KMS-11 (cell line): ENCODE measurements around the gene NR2E1.

ENCODE experiments used
- H2AFZ ChIP-seq: fragments of 200-600 bp; sonication (generic); 2 replicates; pipeline ENCODE4 v1.6.1; 2016; ENCODE audit warnings: antibody characterized with exemption, mixed run types, low read depth
- H3K27ac ChIP-seq: fragments of 200-600 bp; sonication (generic); 2 replicates; pipeline ENCODE4 v1.6.1; 2016; ENCODE audit warnings: mild to moderate bottlenecking, mixed run types
- H3K27me3 ChIP-seq: fragments of 200-600 bp; sonication (generic); 2 replicates; pipeline ENCODE4 v1.6.1; 2017; ENCODE audit warnings: mild to moderate bottlenecking, low read depth, mixed run types, moderate library complexity; ENCODE audit not compliant: insufficient read depth
- H3K36me3 ChIP-seq: fragments of 200-600 bp; sonication (generic); 2 replicates; pipeline ENCODE4 v1.6.1; 2017; ENCODE audit warnings: mild to moderate bottlenecking, mixed run types; ENCODE audit not compliant: insufficient read depth
- H3K4me1 ChIP-seq: fragments of 200-600 bp; sonication (generic); 2 replicates; pipeline ENCODE4 v1.6.1; 2016; ENCODE audit warnings: mild to moderate bottlenecking, low read depth, mixed run types; ENCODE audit not compliant: poor library complexity, severe bottlenecking
- H3K4me2 ChIP-seq: fragments of 200-600 bp; sonication (generic); 2 replicates; pipeline ENCODE4 v1.7.0; 2016; ENCODE audit warnings: mild to moderate bottlenecking, mixed run types
- H3K4me3 ChIP-seq: fragments of 200-600 bp; sonication (generic); IDR thresholded peaks from 2 replicates; pipeline ENCODE4 v1.6.1; 2017; ENCODE audit warnings: low read depth, low read length, mixed read lengths; ENCODE audit not compliant: insufficient read depth
- H3K79me2 ChIP-seq: fragments of 200-600 bp; sonication (generic); 2 replicates; pipeline ENCODE4 v1.6.1; 2016; ENCODE audit warnings: low read depth, mixed run types; ENCODE audit not compliant: insufficient read depth
- H3K9ac ChIP-seq: fragments of 200-600 bp; sonication (generic); 2 replicates; pipeline ENCODE4 v1.6.1; 2016; ENCODE audit warnings: mild to moderate bottlenecking, mixed run types
- H4K20me1 ChIP-seq: fragments of 200-600 bp; sonication (generic); 2 replicates; pipeline ENCODE4 v1.6.1; 2016; ENCODE audit warnings: mild to moderate bottlenecking, mixed run types; ENCODE audit not compliant: insufficient read depth
- CTCF ChIP-seq: fragments of 200-600 bp; sonication (generic); conservative IDR thresholded peaks from 2 replicates; pipeline ENCODE4 v1.6.1; 2017; ENCODE audit warnings: low read depth, mild to moderate bottlenecking, antibody characterized with exemption, low read length, moderate library complexity, mixed read lengths

NR2E1 gene

GRCh38 chr6:108134213-108134970 lies 31.4 kb upstream of the NR2E1 start:
- no peaks in the 10 kb centered on the region for H3K27me3 ChIP-seq
- H3K27ac ChIP-seq, result no peak overlapping the region
- TF ChIP-seq CTCF, result no peak
- no peak overlapping the region for H2AFZ ChIP-seq
- H3K4me1 ChIP-seq, result no peaks in the 10 kb centered on the region
- H3K4me2 ChIP-seq, result no peak overlapping the region
- no peaks in the 10 kb centered on the region for H3K79me2 ChIP-seq
- no peak overlapping the region for H3K4me3 ChIP-seq
- H3K9ac ChIP-seq, result no peak overlapping the region
- H3K36me3 ChIP-seq, result no peaks in the 10 kb centered on the region
- H4K20me1 ChIP-seq, result no peaks in the 10 kb centered on the region

GRCh38 chr6:108142240-108142639 lies 23.6 kb upstream of the NR2E1 start:
- H4K20me1 ChIP-seq, result no peaks in the 10 kb centered on the region
- H2AFZ ChIP-seq, result no peak overlapping the region
- no peak for TF ChIP-seq CTCF

GRCh38 chr6:108145639-108146038 lies 20.2 kb upstream of the NR2E1 start:
- H3K27ac ChIP-seq, result no peak overlapping the region
- H3K4me2 ChIP-seq, result no peak overlapping the region
- no peak overlapping the region for H2AFZ ChIP-seq
- H4K20me1 ChIP-seq, result no peaks in the 10 kb centered on the region
- H3K27me3 ChIP-seq, result no peaks in the 10 kb centered on the region
- H3K79me2 ChIP-seq, result no peaks in the 10 kb centered on the region
- no peaks in the 10 kb centered on the region for H3K4me1 ChIP-seq
- no peak overlapping the region for H3K9ac ChIP-seq
- H3K36me3 ChIP-seq, result no peaks in the 10 kb centered on the region
- no peak overlapping the region for H3K4me3 ChIP-seq
- TF ChIP-seq CTCF, result no peak

More at GRCh38 chr6:108142240-108142639, 23.6 kb upstream of the NR2E1 start:
- H3K9ac ChIP-seq, result no peak overlapping the region
- no peaks in the 10 kb centered on the region for H3K4me1 ChIP-seq
- no peaks in the 10 kb centered on the region for H3K36me3 ChIP-seq
- no peaks in the 10 kb centered on the region for H3K79me2 ChIP-seq
- no peak overlapping the region for H3K27ac ChIP-seq
- no peaks in the 10 kb centered on the region for H3K27me3 ChIP-seq
- H3K4me2 ChIP-seq, result no peak overlapping the region
- no peak overlapping the region for H3K4me3 ChIP-seq

GRCh38 chr6:108152446-108152845 lies 13.4 kb upstream of the NR2E1 start:
- Histone ChIP-seq H4K20me1 (no peaks in the 10 kb centered on the region), H3K4me3 (no peak overlapping the region), H3K27me3 (no peaks in the 10 kb centered on the region), H3K36me3 (no peaks in the 10 kb centered on the region), H3K4me2 (no peak overlapping the region), H3K9ac (no peak overlapping the region), H3K27ac (no peak overlapping the region), H2AFZ (no peak overlapping the region), H3K4me1 (no peaks in the 10 kb centered on the region), H3K79me2 (no peaks in the 10 kb centered on the region)
- no peak for TF ChIP-seq CTCF
